Esophagus squamous epithelium (tissue), 4 donors: ENCODE results near the gene CARMIL3.

Source experiments
- CTCF ChIP-seq, 6 experiments: fragments of 450-650 bp in 4 of 6; fragments of 200-600 bp in 2 of 6; sonication (generic) in 2 of 6; IDR thresholded peaks; one replicate each; pipeline ENCODE4 v1.5.1; 2016 to 2019; ENCODE audit warnings: antibody characterized with exemption in 6 of 6, mild to moderate bottlenecking in 4 of 6, moderate library complexity in 4 of 6
- POLR2A ChIP-seq, 4 donors: fragments of 450-650 bp; IDR thresholded peaks; one replicate each; pipeline ENCODE4 v1.6.1; 2017; ENCODE audit warnings: antibody characterized with exemption in 4 of 4, mild to moderate bottlenecking in 4 of 4, moderate library complexity in 3 of 4

GRCh38 chr14:24060984-24061913 lies 9.4 kb downstream of the CARMIL3 start:
- TF ChIP-seq CTCF (IDR thresholded peaks at IDR 0.05) (no peak), POLR2A (IDR thresholded peaks at IDR 0.05) (no peak)
